HEK293 (cell line): ENCODE results near the gene SPHK1.
A peak's percentile ranks its signal among the peaks of the same experiment; 100 is the strongest.

Source experiments
- CTCF ChIA-PET: fragments of 350-600 bp; formaldehyde crosslinking; extraction: SDS; loops from one replicate; lab custom pipeline; 2021; ENCODE audit warnings: antibody characterized with exemption; lab: Yijun Ruan, JAX
- POLR2A ChIA-PET: fragments of 300-600 bp; formaldehyde crosslinking; extraction: SDS; loops from one replicate; lab custom pipeline; 2020; ENCODE audit warnings: antibody characterized with exemption, inconsistent platforms; lab: Yijun Ruan, JAX
- H3K27ac ChIP-seq: fragments of 200-500 bp; sonication (Bioruptor generic); 2 replicates; pipeline ENCODE4 v1.5.1; 2014; ENCODE audit warnings: low read depth, low read length, control low read depth, inconsistent platforms; ENCODE audit errors: extremely low read depth
- H3K36me3 ChIP-seq, 2 experiments: fragments of 200-500 bp in 1 of 2; sonication (Bioruptor generic) in 1 of 2; 1 replicate in 1 of 2; 2 replicates in 1 of 2; pipeline ENCODE4 v1.5.1; 2014 to 2017; ENCODE audit warnings: inconsistent platforms in 2 of 2, low read length in 2 of 2; ENCODE audit not compliant: control insufficient read depth in 2 of 2, insufficient read depth in 1 of 2
- H3K4me1 ChIP-seq: fragments of 200-500 bp; sonication (Bioruptor generic); 2 replicates; pipeline ENCODE4 v1.5.1; 2014; ENCODE audit warnings: mild to moderate bottlenecking, low read length, inconsistent platforms; ENCODE audit not compliant: control insufficient read depth, insufficient read depth
- H3K4me3 ChIP-seq: 2 replicates; pipeline ENCODE4 v1.5.1; 2011; ENCODE audit warnings: low read depth, mild to moderate bottlenecking, control low read depth, low read length, moderate library complexity
- H3K9me3 ChIP-seq: fragments of 200-500 bp; sonication (Bioruptor generic); 2 replicates; pipeline ENCODE4 v1.5.1; 2014; ENCODE audit warnings: low read depth, low read length, inconsistent platforms; ENCODE audit not compliant: control insufficient read depth, insufficient read depth
- PRDM10 ChIP-seq: fragments of 450-650 bp; formaldehyde crosslinking; IDR thresholded peaks from 2 replicates; pipeline ENCODE4 v1.5.1; 2016; ENCODE audit warnings: missing biosample characterization, missing genetic modification characterization
- SP2 ChIP-seq: fragments of 450-650 bp; formaldehyde crosslinking; IDR thresholded peaks from 2 replicates; pipeline ENCODE4 v1.5.1; 2016; ENCODE audit warnings: missing biosample characterization, missing genetic modification characterization
- ZBTB6 ChIP-seq: fragments of 450-650 bp; formaldehyde crosslinking; IDR thresholded peaks from 2 replicates; pipeline ENCODE4 v1.5.1; 2017; ENCODE audit warnings: missing biosample characterization, missing genetic modification characterization
- ZNF223 ChIP-seq: fragments of 450-650 bp; formaldehyde crosslinking; IDR thresholded peaks from 2 replicates; pipeline ENCODE4 v1.5.1; 2016; ENCODE audit warnings: missing biosample characterization, missing genetic modification characterization
- ZNF280D ChIP-seq: fragments of 450-650 bp; formaldehyde crosslinking; IDR thresholded peaks from 2 replicates; pipeline ENCODE4 v1.5.1; 2016; ENCODE audit warnings: missing biosample characterization, missing genetic modification characterization
- ZNF335 ChIP-seq: fragments of 450-650 bp; formaldehyde crosslinking; conservative IDR thresholded peaks from 2 replicates; pipeline ENCODE4 v1.5.1; 2016; ENCODE audit warnings: missing biosample characterization, missing genetic modification characterization
- ZNF341 ChIP-seq: fragments of 450-650 bp; formaldehyde crosslinking; IDR thresholded peaks from 2 replicates; pipeline ENCODE4; 2016; ENCODE audit warnings: low read depth, missing biosample characterization, missing genetic modification characterization
- ZNF416 ChIP-seq: fragments of 450-650 bp; formaldehyde crosslinking; IDR thresholded peaks from 2 replicates; pipeline ENCODE4 v1.5.1; 2016; ENCODE audit warnings: missing biosample characterization, missing genetic modification characterization
- ZNF561 ChIP-seq: fragments of 450-650 bp; IDR thresholded peaks from 2 replicates; pipeline ENCODE4 v1.5.1; 2018; ENCODE audit warnings: missing biosample characterization, missing genetic modification characterization, borderline replicate concordance

The SPHK1 gene

GRCh38 chr17:76354317-76354729 lies 30.1 kb upstream of the SPHK1 start:
- H3K4me3 ChIP-seq: peak overlapping the region; percentile 40
- peaks cover 3 to 6% of the 10 kb centered on the region in 2 experiments; a peak in 2 of 3 replicates for H3K36me3 ChIP-seq
- POLR2A ChIA-PET: interaction anchor here (0.5 to 2.9 kb wide), 26 partner anchors 9 to 734 kb away, joined by 3 to 51 read pairs (median 4); partner anchors contain the start of genes FBF1, SPHK1, UBALD2 and UBE2O
- H3K4me1 ChIP-seq: peaks cover 12% of the 10 kb centered on the region; the same call in 1 of the 2 replicates
- CTCF ChIA-PET: interaction anchor here (0.7 to 3.5 kb wide), 8 partner anchors 11 to 149 kb away, joined by 3 to 38 read pairs (median 5); partner anchors contain the start of gene SPHK1
- H3K9me3 ChIP-seq: no peaks in the 10 kb centered on the region
- peak overlapping the region; percentile 96; the same call in 1 of the 2 replicates for H3K27ac ChIP-seq
- TF ChIP-seq PRDM10 (tag by site-specific recombination): peak; percentile 83
- TF ChIP-seq ZNF280D (tag by site-specific recombination): no peak
- peak; percentile 96 for TF ChIP-seq ZNF335 (tag by site-specific recombination)
- no peak for TF ChIP-seq ZNF416 (tag by site-specific recombination)
- TF ChIP-seq, all 188 proteins: peak for 2

GRCh38 chr17:76354747-76355310 lies 29.6 kb upstream of the SPHK1 start:
- Histone ChIP-seq H3K4me3 (no peak overlapping the region), H3K4me1 (peaks cover 12% of the 10 kb centered on the region; the same call in 1 of the 2 replicates), H3K27ac (no peak overlapping the region), H3K9me3 (no peaks in the 10 kb centered on the region), H3K36me3 (peaks cover 3 to 4% of the 10 kb centered on the region in 2 experiments; a peak in 2 of 3 replicates)
- TF ChIP-seq ZNF341 (peak; percentile 60), ZNF223 (tag by site-specific recombination) (no peak)
- ChIA-PET POLR2A (interaction anchor here (0.6 to 1.5 kb wide), 4 partner anchors 21 to 1637 kb away, joined by 3 to 6 read pairs (median 4); no protein-coding TSS in a partner anchor), CTCF (interaction anchor here (0.6 to 0.8 kb wide), 3 partner anchors 31 to 148 kb away, joined by 3 to 5 read pairs (median 3); no protein-coding TSS in a partner anchor)

- TF ChIP-seq ZBTB6 (tag by site-specific recombination) (peak; percentile 70; the same call in 1 of the 2 replicates), SP2 (no peak), ZNF561 (tag by site-specific recombination) (no peak)
- TF ChIP-seq, all 188 proteins: peak for 1
- no peak overlapping the region for H3K27ac ChIP-seq
- no peak overlapping the region for H3K4me3 ChIP-seq
- ChIA-PET CTCF (interaction anchor here (1.0 kb wide), 1 partner anchor 51 kb away, joined by 3 read pairs; no protein-coding TSS in a partner anchor), POLR2A (no interaction called here)
- no peaks in the 10 kb centered on the region for H3K36me3 ChIP-seq
- no peaks in the 10 kb centered on the region for H3K9me3 ChIP-seq
- H3K4me1 ChIP-seq: peaks cover 7% of the 10 kb centered on the region; the same call in 1 of the 2 replicates
Measured at GRCh38 chr17:76356803-76357456, 27.5 kb upstream of the SPHK1 start.
